Measurements from ENCODE around the gene DECR2. TPM values are rescaled to one million over a fixed set of nuclear protein-coding genes. Genes with fewer than 3 reads are reported as not detected.

DECR2 gene
- total and polyA plus RNA-seq, 2 of the 13 experiments (the other 11 are each of a cell fraction or from before 2014, with no cell fraction given) = 36.3 to 44.6 TPM

GRCh38 chr16:381012-381788 lies 20.5 kb upstream of the DECR2 start (continued):
- TF ChIP-seq GRHL1 (CRISPR knock-in tag; conservative IDR thresholded peaks at IDR 0.05) (no peak), HMG20A (CRISPR knock-in tag; IDR thresholded peaks at IDR 0.05; ENCODE audit: borderline replicate concordance) (no peak), CBFB (CRISPR knock-in tag; IDR thresholded peaks at IDR 0.05) (0 out of 2 replicates have a peak, but pooled peaks have one; percentile 21), ZSCAN12 (CRISPR knock-in tag; IDR thresholded peaks at IDR 0.05) (no peak), SPEN (CRISPR knock-in tag; IDR thresholded peaks at IDR 0.05; ENCODE audit: low read depth) (peak; percentile 49; the same call in 1 of the 2 replicates), DPF2 (CRISPR knock-in tag; IDR thresholded peaks at IDR 0.05; ENCODE audit: borderline replicate concordance, low read depth) (no peak), NR2F6 (IDR thresholded peaks at IDR 0.05) (no peak), NR2F6 (CRISPR knock-in tag; IDR thresholded peaks at IDR 0.05) (no peak), CENPBD1 (CRISPR knock-in tag; IDR thresholded peaks at IDR 0.05; ENCODE audit: borderline replicate concordance, low read depth) (no peak), GATAD2A (CRISPR knock-in tag; IDR thresholded peaks at IDR 0.05) (0 out of 2 replicates have a peak, but pooled peaks have one; percentile 23), DMTF1 (CRISPR knock-in tag; IDR thresholded peaks at IDR 0.05) (no peak), POLR2AphosphoS2 (IDR thresholded peaks at IDR 0.05; ENCODE audit: low read depth, low read length) (no peak), HHEX (CRISPR knock-in tag; IDR thresholded peaks at IDR 0.05) (no peak), ZNF12 (CRISPR knock-in tag; IDR thresholded peaks at IDR 0.05) (no peak), SMAD1 (CRISPR knock-in tag; IDR thresholded peaks at IDR 0.05; ENCODE audit: borderline replicate concordance, low read depth) (no peak), AKNA (CRISPR knock-in tag; IDR thresholded peaks at IDR 0.05; ENCODE audit: borderline replicate concordance) (no peak), NAIF1 (CRISPR knock-in tag; IDR thresholded peaks at IDR 0.05; ENCODE audit: borderline replicate concordance) (no peak), MAF1 (CRISPR knock-in tag; IDR thresholded peaks at IDR 0.05; ENCODE audit: borderline replicate concordance) (no peak), CERS6 (CRISPR knock-in tag; IDR thresholded peaks at IDR 0.05) (no peak), ZNF790 (CRISPR knock-in tag; IDR thresholded peaks at IDR 0.05; ENCODE audit: borderline replicate concordance) (no peak)

All from HepG2 (cell line).